Measurements from ENCODE around the gene HMOX2.

The HMOX2 gene

DNA sequence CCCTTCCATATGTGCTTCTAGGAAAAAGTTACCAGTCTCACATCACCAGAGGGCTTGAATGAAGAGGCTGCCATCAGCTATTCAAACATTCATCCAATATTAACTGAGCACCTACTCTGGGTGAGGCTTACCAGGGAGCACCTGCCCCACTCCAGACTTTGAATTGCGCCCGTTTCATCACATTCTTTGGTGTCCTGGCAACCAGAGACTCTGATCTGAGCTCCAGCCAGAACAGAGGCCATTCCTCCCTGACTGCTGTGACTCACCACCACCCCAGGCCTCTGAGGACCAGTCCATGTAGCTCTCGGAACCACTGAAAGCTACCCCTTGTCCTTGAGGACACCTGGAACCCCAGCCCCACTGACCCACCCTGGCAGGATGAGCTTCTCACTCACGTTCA lies 79.9 kb downstream of the HMOX2 start, which contains the start of gene C16orf96:
TSS of gene C16orf96 (plus strand) at position 229 of the 400 bp plus-strand sequence. CDS start at position 379, 150 bp downstream.
- no peak within 1 kb of the TSS for H3K9ac ChIP-seq (ENCODE audit: low read length)
- no peaks in the 10 kb centered on the region for H3K27me3 ChIP-seq (ENCODE audit: low read length)
- no peak within 1 kb of the TSS for H3K27ac ChIP-seq (ENCODE audit: low read depth, low read length)
- no peaks in the 10 kb centered on the region for H3K9me3 ChIP-seq (ENCODE audit: insufficient read depth, low read length)
- no peaks in the 10 kb centered on the region for H3K79me2 ChIP-seq (ENCODE audit: insufficient read depth, low read length)
- H3K4me2 ChIP-seq (ENCODE audit: low read depth, low read length, poor library complexity, severe bottlenecking), result no peak within 1 kb of the TSS
- H3K9me2 ChIP-seq (replicated peaks; ENCODE audit: insufficient read depth, low read length), result no peaks in the 10 kb centered on the region
- H2AFZ ChIP-seq (ENCODE audit: low read depth, low read length, severe bottlenecking), result no peak within 1 kb of the TSS
- no peak within 1 kb of the TSS for H3K4me3 ChIP-seq (ENCODE audit: insufficient read depth, low read length, poor library complexity, severe bottlenecking)
- TF ChIP-seq, protein P1, sequence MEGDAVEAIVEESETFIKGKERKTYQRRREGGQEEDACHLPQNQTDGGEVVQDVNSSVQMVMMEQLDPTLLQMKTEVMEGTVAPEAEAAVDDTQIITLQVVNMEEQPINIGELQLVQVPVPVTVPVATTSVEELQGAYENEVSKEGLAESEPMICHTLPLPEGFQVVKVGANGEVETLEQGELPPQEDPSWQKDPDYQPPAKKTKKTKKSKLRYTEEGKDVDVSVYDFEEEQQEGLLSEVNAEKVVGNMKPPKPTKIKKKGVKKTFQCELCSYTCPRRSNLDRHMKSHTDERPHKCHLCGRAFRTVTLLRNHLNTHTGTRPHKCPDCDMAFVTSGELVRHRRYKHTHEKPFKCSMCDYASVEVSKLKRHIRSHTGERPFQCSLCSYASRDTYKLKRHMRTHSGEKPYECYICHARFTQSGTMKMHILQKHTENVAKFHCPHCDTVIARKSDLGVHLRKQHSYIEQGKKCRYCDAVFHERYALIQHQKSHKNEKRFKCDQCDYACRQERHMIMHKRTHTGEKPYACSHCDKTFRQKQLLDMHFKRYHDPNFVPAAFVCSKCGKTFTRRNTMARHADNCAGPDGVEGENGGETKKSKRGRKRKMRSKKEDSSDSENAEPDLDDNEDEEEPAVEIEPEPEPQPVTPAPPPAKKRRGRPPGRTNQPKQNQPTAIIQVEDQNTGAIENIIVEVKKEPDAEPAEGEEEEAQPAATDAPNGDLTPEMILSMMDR (IDR thresholded peaks at IDR 0.05; ENCODE audit: insufficient read depth, low read length, poor library complexity, severe bottlenecking), result no peak
- TF ChIP-seq EZH2phosphoT487 (conservative IDR thresholded peaks at IDR 0.05; ENCODE audit: low read length), result no peak
- no peaks in the 10 kb centered on the region for H3K36me3 ChIP-seq (ENCODE audit: low read length)
- no peaks in the 10 kb centered on the region for H4K20me1 ChIP-seq (ENCODE audit: low read depth, low read length)
- H3F3A ChIP-seq (ENCODE audit: insufficient read depth), result no peaks in the 10 kb centered on the region

DNA sequence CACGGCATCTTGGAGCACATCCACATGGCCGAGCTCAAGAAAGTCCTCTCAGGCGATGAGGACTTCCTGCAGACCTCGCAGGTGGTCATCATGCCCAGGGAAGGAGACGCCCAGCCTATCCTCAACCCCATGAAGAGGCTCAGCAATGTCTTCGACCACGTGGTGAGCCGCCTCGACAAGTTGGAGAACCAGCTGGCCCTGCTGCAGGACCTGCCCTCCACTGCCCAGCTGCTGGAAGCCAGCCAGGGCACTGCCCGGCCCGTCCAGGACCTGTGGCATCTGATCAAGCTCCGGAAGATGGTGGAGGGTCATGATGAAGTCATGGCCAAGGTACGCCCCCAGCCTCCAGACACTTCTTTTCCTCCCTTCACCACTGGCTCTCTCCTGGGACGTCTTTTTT lies 80.4 kb downstream of the HMOX2 start:
- Histone ChIP-seq H3K9me3 (ENCODE audit: insufficient read depth, low read length) (no peaks in the 10 kb centered on the region), H3K9ac (ENCODE audit: low read length) (no peak overlapping the region), H2AFZ (ENCODE audit: low read depth, low read length, severe bottlenecking) (no peak overlapping the region), H3K4me3 (ENCODE audit: insufficient read depth, low read length, poor library complexity, severe bottlenecking) (no peak overlapping the region), H3K9me2 (replicated peaks; ENCODE audit: insufficient read depth, low read length) (no peaks in the 10 kb centered on the region), H4K20me1 (ENCODE audit: low read depth, low read length) (no peaks in the 10 kb centered on the region), H3F3A (ENCODE audit: insufficient read depth) (no peaks in the 10 kb centered on the region), H3K27me3 (ENCODE audit: low read length) (no peaks in the 10 kb centered on the region), H3K79me2 (ENCODE audit: insufficient read depth, low read length) (no peaks in the 10 kb centered on the region), H3K27ac (ENCODE audit: low read depth, low read length) (no peak overlapping the region), H3K36me3 (ENCODE audit: low read length) (no peaks in the 10 kb centered on the region), H3K4me2 (ENCODE audit: low read depth, low read length, poor library complexity, severe bottlenecking) (no peak overlapping the region)
- no peak for TF ChIP-seq EZH2phosphoT487 (conservative IDR thresholded peaks at IDR 0.05; ENCODE audit: low read length)
- TF ChIP-seq, protein P1 (IDR thresholded peaks at IDR 0.05; ENCODE audit: insufficient read depth, low read length, poor library complexity, severe bottlenecking), result no peak

DNA sequence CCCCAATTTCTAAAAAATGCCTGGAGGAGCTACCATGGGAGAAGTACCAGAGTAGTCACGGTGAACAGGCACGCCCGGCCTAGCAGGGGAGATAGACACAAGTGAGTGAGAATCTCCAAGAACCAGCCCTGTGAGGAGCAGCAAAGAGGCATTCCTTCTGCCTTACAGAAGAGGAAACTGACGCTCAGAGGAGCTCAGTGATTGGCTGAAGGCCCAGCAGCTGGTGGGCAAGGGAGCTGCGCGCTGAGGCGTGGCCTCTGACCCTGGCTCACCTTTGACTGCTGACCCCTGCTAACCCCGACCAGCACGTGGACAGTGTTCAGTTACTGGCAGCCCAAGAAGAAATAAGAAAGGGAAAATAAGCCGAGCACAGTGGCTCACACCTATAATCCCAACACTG lies 81.8 kb downstream of the HMOX2 start:
- Histone ChIP-seq H3K4me2 (ENCODE audit: low read depth, low read length, poor library complexity, severe bottlenecking) (no peak overlapping the region), H4K20me1 (ENCODE audit: low read depth, low read length) (no peaks in the 10 kb centered on the region), H3K79me2 (ENCODE audit: insufficient read depth, low read length) (no peaks in the 10 kb centered on the region), H3K9ac (ENCODE audit: low read length) (no peak overlapping the region), H3K9me3 (ENCODE audit: insufficient read depth, low read length) (no peaks in the 10 kb centered on the region), H2AFZ (ENCODE audit: low read depth, low read length, severe bottlenecking) (no peak overlapping the region), H3K36me3 (ENCODE audit: low read length) (no peaks in the 10 kb centered on the region), H3K27ac (ENCODE audit: low read depth, low read length) (no peak overlapping the region), H3K27me3 (ENCODE audit: low read length) (no peaks in the 10 kb centered on the region), H3K9me2 (replicated peaks; ENCODE audit: insufficient read depth, low read length) (no peaks in the 10 kb centered on the region), H3K4me3 (ENCODE audit: insufficient read depth, low read length, poor library complexity, severe bottlenecking) (no peak overlapping the region), H3F3A (ENCODE audit: insufficient read depth) (no peaks in the 10 kb centered on the region)
- TF ChIP-seq, protein P1 (IDR thresholded peaks at IDR 0.05; ENCODE audit: insufficient read depth, low read length, poor library complexity, severe bottlenecking), result no peak
- no peak for TF ChIP-seq EZH2phosphoT487 (conservative IDR thresholded peaks at IDR 0.05; ENCODE audit: low read length)

Measured in SU-DHL-6 (cell line).